Lower leg skin (tissue), 3 donors: Measurements from ENCODE around the gene NLRX1.

Source experiments
- CTCF ChIP-seq, 3 donors: fragments of 450-650 bp; IDR thresholded peaks; one replicate each; pipeline ENCODE4 v1.5.1; 2016; ENCODE audit warnings: antibody characterized with exemption in 3 of 3, mild to moderate bottlenecking in 3 of 3, moderate library complexity in 2 of 3
- POLR2A ChIP-seq, 2 donors: fragments of 450-650 bp; IDR thresholded peaks; one replicate each; pipeline ENCODE4 v1.6.1; 2016 to 2017; ENCODE audit warnings: antibody characterized with exemption in 2 of 2, mild to moderate bottlenecking in 1 of 2, moderate library complexity in 1 of 2

DNA sequence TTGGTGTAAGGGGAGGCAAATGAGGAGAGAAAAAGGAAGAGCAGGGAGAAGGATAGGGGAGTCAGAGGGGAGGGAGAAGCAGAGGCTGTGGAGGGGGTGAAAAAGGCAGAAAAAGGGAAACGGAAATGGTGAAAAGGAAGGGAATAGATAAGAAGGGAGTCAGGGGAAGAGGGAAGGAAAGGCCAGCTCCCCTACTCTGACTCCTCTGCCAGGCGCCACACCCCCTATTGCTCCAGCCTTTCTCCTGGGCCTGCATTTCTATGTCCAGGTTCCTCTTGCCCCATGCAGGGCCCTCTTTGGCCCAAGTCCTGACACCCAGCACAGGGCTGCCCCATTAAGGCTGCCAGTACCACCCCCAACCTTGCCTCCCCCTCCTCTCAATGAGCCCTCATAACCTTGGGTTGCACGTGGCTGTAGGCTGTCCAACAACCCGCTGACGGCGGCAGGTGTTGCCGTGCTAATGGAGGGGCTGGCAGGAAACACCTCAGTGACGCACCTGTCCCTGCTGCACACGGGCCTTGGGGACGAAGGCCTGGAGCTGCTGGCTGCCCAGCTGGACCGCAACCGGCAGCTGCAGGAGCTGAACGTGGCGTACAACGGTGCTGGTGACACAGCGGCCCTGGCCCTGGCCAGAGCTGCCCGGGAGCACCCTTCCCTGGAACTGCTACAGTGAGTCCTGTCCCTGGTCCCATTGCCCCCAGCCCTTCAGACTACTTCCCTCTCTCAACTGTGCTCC is 13.3 kb downstream of the NLRX1 start:
- no peak for TF ChIP-seq CTCF (IDR thresholded peaks at IDR 0.05)
- no peak for TF ChIP-seq POLR2A (IDR thresholded peaks at IDR 0.05)
